ENCODE data around the gene TGFBI. TPM values are rescaled to one million over a fixed set of nuclear protein-coding genes. Genes with fewer than 3 reads are reported as not detected.

The TGFBI gene
- total and polyA plus RNA-seq, 12 donors, result 29.6 to 137 (median 50.4) TPM

- Histone ChIP-seq H3K36me3 (no peaks in the 10 kb centered on the region), H3K27ac (no peak overlapping the region), H3K4me3 (no peak overlapping the region), H3K27me3 (peaks cover 0 to 13% (median 0%) of the 10 kb centered on the region in 7 donors), H3K4me1 (peaks cover 7 to 78% (median 49%) of the 10 kb centered on the region in 9 donors), H3K9me3 (no peaks in the 10 kb centered on the region)
- no peak for ATAC-seq
- TF ChIP-seq CTCF (IDR thresholded peaks at IDR 0.05), result no peak
- peak; percentile 43 to 65 for DNase-seq
- intact Hi-C loops (cut with DNase I), result loop anchor here in 8 of 10 donors (5.0 to 10.0 kb wide), 7 partner anchors 48 to 200 kb away; partner anchors contain the start of gene SMAD5 (in 5 of the 8)
- WGBS, 2 donors, result 40 to 73% methylated on average over 1 of the region's 1 CpG
Measured at GRCh38 chr5:136084698-136085097, 55.9 kb downstream of the TGFBI start.

GRCh38 chr5:136086783-136087566 is 58.2 kb downstream of the TGFBI start:
- intact Hi-C loops (cut with DNase I), result loop anchor here in 6 of 10 donors (5.0 to 10.0 kb wide), 4 partner anchors 45 to 202 kb away; partner anchors contain the start of gene SMAD5 (in 5 of the 6)
- 73 to 75% methylated on average over 5 of the region's 5 CpGs for WGBS, 2 donors
- ATAC-seq, result no peak

GRCh38 chr5:136087961-136088871 is 59.4 kb downstream of the TGFBI start:
- TF ChIP-seq CTCF (IDR thresholded peaks at IDR 0.05), result no peak
- Histone ChIP-seq H3K4me3 (peak overlapping the region in 2 of 10 donors; percentile 18), H3K27me3 (no peaks in the 10 kb centered on the region), H3K4me1 (peaks cover 7 to 63% (median 38%) of the 10 kb centered on the region in 9 donors), H3K36me3 (no peaks in the 10 kb centered on the region), H3K9me3 (no peaks in the 10 kb centered on the region), H3K27ac (peak overlapping the region; percentile 81 to 95 (median 86))
- ATAC-seq (peak; percentile 97 to 99 (median 98)), DNase-seq (peak; percentile 85 to 93)
- WGBS, 2 donors, result 25 to 34% methylated on average over 16 of the region's 16 CpGs
- intact Hi-C loops (cut with DNase I), result loop anchor here in 7 of 10 donors (2.0 to 10.0 kb wide), 5 partner anchors 44 to 203 kb away; partner anchors contain the start of gene SMAD5 (in 7 of the 7)

More at GRCh38 chr5:136086783-136087566, 58.2 kb downstream of the TGFBI start:
- no peak overlapping the region for H3K4me3 ChIP-seq
- no peaks in the 10 kb centered on the region for H3K27me3 ChIP-seq
- H3K9me3 ChIP-seq, result no peaks in the 10 kb centered on the region
- peak overlapping the region; percentile 1 to 95 (median 86) for H3K27ac ChIP-seq
- no peak for DNase-seq
- H3K4me1 ChIP-seq, result peaks cover 7 to 72% (median 44%) of the 10 kb centered on the region in 9 donors
- no peaks in the 10 kb centered on the region for H3K36me3 ChIP-seq
- no peak for TF ChIP-seq CTCF (IDR thresholded peaks at IDR 0.05)

- DNase-seq, result no peak
- intact Hi-C loops (cut with DNase I), result loop anchor here in 7 of 10 donors (2.0 to 10.0 kb wide), 5 partner anchors 43 to 205 kb away; partner anchors contain the start of gene SMAD5 (in 7 of the 7)
- Histone ChIP-seq H3K27ac (peak overlapping the region in 6 of 10 donors; percentile 5 to 95 (median 90)), H3K27me3 (no peaks in the 10 kb centered on the region), H3K4me1 (peaks cover 7 to 62% (median 38%) of the 10 kb centered on the region in 9 donors), H3K4me3 (no peak overlapping the region), H3K9me3 (no peaks in the 10 kb centered on the region), H3K36me3 (no peaks in the 10 kb centered on the region)
- no peak for TF ChIP-seq CTCF (IDR thresholded peaks at IDR 0.05)
- ATAC-seq, result no peak
- 53 to 60% methylated on average over 7 of the region's 7 CpGs for WGBS, 2 donors
Measured at GRCh38 chr5:136089791-136090190, 61.0 kb downstream of the TGFBI start.
